K562 (cell line): ENCODE data around the gene DIS3L2. TPM values are rescaled to one million over a fixed set of nuclear protein-coding genes. Genes with fewer than 3 reads are reported as not detected.

Source experiments
- ATAC-seq: fragments of 200-7000 bp; cut with Tn5 transposase; 3 replicates; pipeline ENCODE4 v1.9.1; 2020; ENCODE audit warnings: moderate library complexity
- BruUV-seq: library from RNA; stranded (reverse); fragments of 400-500 nt; replicated peaks from 2 replicates; lab custom pipeline; 2021; lab: Mats Ljungman, UMichigan
- CTCF ChIA-PET: fragments of 300-600 bp; formaldehyde crosslinking; extraction: SDS; loops from one replicate; lab custom pipeline; 2021; ENCODE audit warnings: low intra/inter-chr PET ratio; lab: Yijun Ruan, JAX
- POLR2A ChIA-PET: fragments of 300-600, 350-650 bp; sonication (Branson Sonifier 250); formaldehyde crosslinking; extraction: SDS; loops from one replicate; lab custom pipeline; 2021; ENCODE audit warnings: antibody characterized with exemption, inconsistent platforms; lab: Yijun Ruan, JAX
- DNase-seq, 4 experiments: peaks; one replicate each; pipeline versions ENCODE4 v3.0.0 to v3.0.0-alpha.2; 2011 to 2018; ENCODE audit warnings: low spot score in 3 of 4, mixed read lengths in 3 of 4; ENCODE audit errors: extremely low read depth in 1 of 4
- FAIRE-seq: peaks from 2 replicates; lab custom pipeline; 2011; peaks lifted over from hg19 to GRCh38; lab: Jason Lieb, UNC
- H2AFZ ChIP-seq: 2 replicates; pipeline ENCODE4 v1.6.0; 2011; ENCODE audit warnings: low read depth, low read length, control low read depth, inconsistent platforms
- H3K27ac ChIP-seq: fragments of 200-600 bp; 3 replicates; pipeline ENCODE4 v1.8.0; 2011; ENCODE audit warnings: low read depth, mild to moderate bottlenecking, control low read depth, inconsistent platforms, low read length, moderate library complexity, mixed read lengths; ENCODE audit errors: extremely low read depth
- H3K27me3 ChIP-seq, 2 experiments: fragments of 300-600 bp in 1 of 2; 2 replicates in 1 of 2; 3 replicates in 1 of 2; pipeline versions ENCODE4 v1.6.0 to v1.8.0; 2011; ENCODE audit warnings: inconsistent platforms in 2 of 2, low read length in 2 of 2, mild to moderate bottlenecking in 1 of 2, mixed read lengths in 1 of 2, moderate library complexity in 1 of 2; ENCODE audit not compliant: control insufficient read depth in 2 of 2, insufficient read depth in 2 of 2
- H3K36me3 ChIP-seq: fragments of 300-600 bp; 3 replicates; pipeline ENCODE4 v1.8.0; 2011; ENCODE audit warnings: mild to moderate bottlenecking, low read length, inconsistent platforms; ENCODE audit not compliant: control insufficient read depth, insufficient read depth
- H3K4me1 ChIP-seq, 2 experiments: fragments of 200-600 bp in 1 of 2; replicated peaks in 1 of 2; 2 replicates in 1 of 2; 3 replicates in 1 of 2; pipeline versions ENCODE4 v1.5.1 to v1.8.0; 2011; ENCODE audit warnings: inconsistent platforms in 2 of 2, low read length in 2 of 2, mild to moderate bottlenecking in 1 of 2, mixed read lengths in 1 of 2, moderate library complexity in 1 of 2; ENCODE audit not compliant: control insufficient read depth in 2 of 2, insufficient read depth in 2 of 2
- H3K4me2 ChIP-seq: 2 replicates; pipeline ENCODE4 v1.6.1; 2011; ENCODE audit warnings: low read length, control low read depth, inconsistent platforms, mixed read lengths; ENCODE audit not compliant: insufficient read depth
- H3K4me3 ChIP-seq: fragments of 200-600 bp; sonication (generic), shearing (Covaris generic); 2 replicates; pipeline ENCODE4 v1.5.1; 2016; ENCODE audit warnings: control low read depth, inconsistent platforms
- H3K79me2 ChIP-seq: fragments of 200-600 bp; 3 replicates; pipeline ENCODE4 v1.8.0; 2011; ENCODE audit warnings: low read length, inconsistent platforms; ENCODE audit not compliant: control insufficient read depth, insufficient read depth
- H3K9ac ChIP-seq, 2 experiments: 2 replicates each; pipeline versions ENCODE4 v1.6.0 to v1.6.1; 2011; ENCODE audit warnings: low read depth in 2 of 2, low read length in 2 of 2, control low read depth in 1 of 2, inconsistent platforms in 1 of 2, mild to moderate bottlenecking in 1 of 2, mixed read lengths in 1 of 2; ENCODE audit not compliant: insufficient read depth in 1 of 2
- H3K9me1 ChIP-seq: one replicate; pipeline ENCODE4 v1.6.0; 2011; ENCODE audit warnings: inconsistent platforms, mild to moderate bottlenecking, low read length, moderate library complexity; ENCODE audit not compliant: control insufficient read depth, insufficient read depth
- H3K9me3 ChIP-seq: replicated peaks from 2 replicates; pipeline ENCODE4 v1.5.1; 2011; ENCODE audit warnings: low read depth, low read length, inconsistent platforms; ENCODE audit not compliant: control insufficient read depth, insufficient read depth
- H4K20me1 ChIP-seq: replicated peaks from 2 replicates; pipeline ENCODE4 v1.6.1; 2011; ENCODE audit warnings: low read length, inconsistent platforms, mixed read lengths; ENCODE audit not compliant: control insufficient read depth, insufficient read depth
- LARP7 ChIP-seq: fragments of 450-650 bp; IDR thresholded peaks from 2 replicates; pipeline ENCODE4 v1.6.1; 2016
- LCOR ChIP-seq: sonication (generic); formaldehyde crosslinking; IDR thresholded peaks from 2 replicates; pipeline ENCODE4 v1.8.0; 2022; ENCODE audit warnings: mild to moderate bottlenecking, missing genetic modification reagents
- MIER1 ChIP-seq: fragments of 450-650 bp; IDR thresholded peaks from 2 replicates; pipeline ENCODE4 v1.6.1; 2016; ENCODE audit warnings: antibody characterized with exemption, mild to moderate bottlenecking, low read depth
- NFE2L1 ChIP-seq: fragments of 450-650 bp; IDR thresholded peaks from 2 replicates; pipeline ENCODE4 v1.6.1; 2016; ENCODE audit warnings: missing genetic modification characterization, low read depth, mild to moderate bottlenecking, missing compliant biosample characterization, moderate library complexity, borderline replicate concordance
- SPI1 ChIP-seq: IDR thresholded peaks from 2 replicates; pipeline ENCODE4 v1.6.1; 2011; ENCODE audit warnings: low read depth, low read length, control low read depth, borderline replicate concordance
- TCF7 ChIP-seq: sonication (generic); IDR thresholded peaks from 2 replicates; pipeline ENCODE4 v1.6.1; 2016; ENCODE audit warnings: antibody characterized with exemption, borderline replicate concordance
- ZFPM2 ChIP-seq: fragments of 250-450 bp; sonication (Bioruptor Pico); IDR thresholded peaks from 2 replicates; pipeline ENCODE4 v1.5.1; 2022; ENCODE audit warnings: mild to moderate bottlenecking
- ZNF140 ChIP-seq: fragments of 250-450 bp; sonication (Bioruptor Pico); IDR thresholded peaks from 2 replicates; pipeline ENCODE4 v1.8.0; 2021; ENCODE audit warnings: moderate library complexity, mild to moderate bottlenecking, inconsistent platforms
- ZNF23 ChIP-seq: fragments of 250-450 bp; sonication (Bioruptor Pico); IDR thresholded peaks from 2 replicates; pipeline ENCODE4 v1.4.0; 2020; ENCODE audit warnings: mild to moderate bottlenecking
- WGBS: fragments of 100-300 bp; shearing (Covaris generic); methylation state at CpG from one replicate; pipeline ENCODE4 v1.1.6; 2016; ENCODE audit warnings: low coverage, mixed read lengths; ENCODE audit not compliant: insufficient coverage; ENCODE audit errors: missing lambda C conversion rate; 5-methylcytosine and 5-hydroxymethylcytosine counted together
- in situ Hi-C: fragments of 300-500 bp; cut with MboI; formaldehyde crosslinking; loops from 4 replicates; pipeline ENCODE4 v1.15.0; 2018; ENCODE audit warnings: inconsistent platforms, mixed read lengths
- intact Hi-C: fragments of 100-400 bp; cut with micrococcal nuclease; formaldehyde crosslinking; loops from 2 replicates; pipeline ENCODE4 v1.14.2; 2022
- polyA plus RNA-seq, 8 experiments: library from polyadenylated mRNA; depleted of rRNA in 4 of 8; stranded (reverse) in 5 of 8; unstranded in 3 of 8; fragments of >200 nt; fragmentation: Nextera tagmentation in 2 of 8; fragmentation: Illumina TruSeq in 1 of 8; extraction: Ambion mirVana in 2 of 8; extraction: Trizol in 1 of 8; gene quantifications; 2 replicates each; pipeline versions ENCODE4 v1.2.1 to v1.2.3, GENCODE V29; 2011 to 2014; ENCODE audit warnings: inconsistent platforms in 1 of 8, missing spikeins in 1 of 8
- total RNA-seq, 7 experiments: library from RNA; depleted of rRNA in 6 of 7; stranded (reverse); fragments of >200 nt in 6 of 7; fragmentation: Illumina TruSeq in 2 of 7; extraction: Trizol in 2 of 7; gene quantifications; 2 replicates each; pipeline versions ENCODE4 v1.2.1 to v1.2.3, GENCODE V29; 2011 to 2021; ENCODE audit warnings: low replicate concordance in 1 of 7

Gene DIS3L2
- total and polyA plus RNA-seq, 9 of the 15 experiments (the other 6 are each of a cell fraction or from before 2014, with no cell fraction given) = 1.5 to 19.2 (median 11.2) TPM

DNA sequence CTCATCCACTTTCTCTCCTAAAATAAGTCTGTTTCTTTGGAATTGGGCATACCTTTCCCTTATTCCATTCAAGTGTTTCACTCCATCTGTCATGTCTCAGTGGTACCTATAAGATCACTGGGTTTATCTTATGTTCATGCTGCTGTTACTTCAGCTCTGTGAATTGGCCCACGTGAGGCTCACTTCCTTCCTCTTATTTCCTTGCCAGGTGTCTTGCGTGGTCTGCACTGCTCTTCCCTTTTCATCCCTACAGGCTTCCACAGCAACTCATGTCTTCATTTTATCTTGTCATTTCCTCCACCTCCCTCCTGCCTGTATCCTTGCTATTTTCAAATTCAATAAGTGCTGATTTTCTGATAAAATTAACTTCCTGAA lies 258.0 kb downstream of the DIS3L2 start:
- Histone ChIP-seq H2AFZ (no peak overlapping the region), H3K9ac (no peak overlapping the region), H3K27ac (no peak overlapping the region), H3K79me2 (no peaks in the 10 kb centered on the region), H4K20me1 (no peaks in the 10 kb centered on the region), H3K36me3 (no peaks in the 10 kb centered on the region), H3K4me3 (no peak overlapping the region), H3K9me3 (no peaks in the 10 kb centered on the region), H3K27me3 (no peaks in the 10 kb centered on the region), H3K9me1 (no peaks in the 10 kb centered on the region), H3K4me2 (no peak overlapping the region), H3K4me1 (no peaks in the 10 kb centered on the region)
- no TSS peak for BruUV-seq
- FAIRE-seq = no peak
- ChIA-PET POLR2A (interaction anchor here (0.6 kb wide), 1 partner anchor 305 kb away, joined by 3 read pairs; no protein-coding TSS in a partner anchor), CTCF (no interaction called here)
- TF ChIP-seq MIER1 (no peak), ZFPM2 (CRISPR knock-in tag) (no peak), TCF7 (no peak), LARP7 (no peak), SPI1 (no peak; the same call in 1 of the 2 replicates), ZNF140 (CRISPR knock-in tag) (no peak), LCOR (CRISPR knock-in tag) (no peak), ZNF23 (CRISPR knock-in tag) (no peak), NFE2L1 (no peak)
- 71% methylated on average over 2 of the region's 2 CpGs for WGBS
- in situ Hi-C loops (no loop called here), intact Hi-C loops (no loop called here)
- no peak for DNase-seq
- no peak for ATAC-seq
